GM18907 (cell line): ENCODE data around the gene ENOX1.

Experiments used
- ATAC-seq: cut with Tn5 transposase; IDR thresholded peaks from one replicate; pipeline ENCODE4 v1.9.1; 2021; ENCODE audit warnings: mild to moderate bottlenecking, moderate library complexity; ENCODE audit not compliant: unreplicated experiment

ENOX1 gene

DNA sequence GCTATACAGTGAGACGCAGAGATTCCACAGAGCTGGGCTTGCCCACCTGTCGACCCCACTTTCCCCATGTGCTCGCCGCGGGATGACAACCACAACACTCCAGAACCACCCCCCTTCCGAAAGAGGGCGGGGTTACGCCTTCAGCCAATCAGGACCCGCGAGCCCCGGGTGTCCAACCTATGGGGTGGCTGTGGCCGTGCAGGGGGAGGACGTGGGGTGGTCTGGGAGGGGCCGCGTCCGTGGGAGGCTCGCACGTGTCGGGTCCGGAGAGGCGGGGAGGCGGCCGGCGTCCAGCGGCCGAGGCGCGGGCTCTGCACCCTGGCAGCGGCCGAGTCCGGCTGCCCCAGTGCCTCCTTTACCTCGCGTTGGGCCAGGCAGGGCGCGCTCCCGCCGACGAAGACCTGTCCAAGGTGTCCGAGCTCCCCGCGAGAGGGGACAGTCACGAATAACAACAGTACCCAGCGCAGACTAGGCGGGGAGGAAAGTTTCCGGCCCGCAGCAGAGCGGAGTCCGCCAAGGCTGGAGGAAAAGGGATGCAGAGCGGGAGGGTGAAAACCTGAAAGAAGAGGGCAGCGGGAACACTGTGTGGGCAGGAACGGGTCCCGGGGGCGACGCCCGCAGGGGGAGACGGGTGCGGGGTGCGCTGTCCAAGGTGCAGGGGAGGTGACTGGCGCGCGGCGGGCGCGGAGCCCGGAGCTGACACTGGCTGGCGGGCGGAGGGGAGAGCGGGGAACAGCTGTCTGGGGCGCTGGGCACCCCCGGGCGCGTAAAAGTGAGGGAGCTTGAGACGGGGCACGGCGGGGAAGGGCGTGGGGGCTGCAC lies 911 bp downstream of the ENOX1 start:
- ATAC-seq = no peak

DNA sequence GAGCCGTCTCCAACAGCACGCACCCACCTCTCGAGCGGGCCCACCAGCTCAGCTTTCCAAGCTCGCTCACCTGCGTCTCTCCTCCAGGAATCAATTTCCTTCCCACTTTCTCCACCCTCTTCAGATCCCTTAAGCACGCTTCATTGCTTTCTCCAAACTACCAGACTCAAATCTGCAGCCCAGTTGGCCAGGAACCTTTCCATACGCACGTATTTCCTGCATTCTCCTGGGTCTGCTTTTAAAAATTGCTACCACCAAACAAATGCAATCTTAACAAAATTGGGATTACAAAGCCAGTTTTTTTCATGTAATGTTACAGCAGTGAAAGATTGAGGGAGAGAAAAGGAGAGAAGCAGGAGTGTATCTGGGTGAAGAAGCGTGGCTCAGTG lies 1.5 kb downstream of the ENOX1 start:
- ATAC-seq = no peak

DNA sequence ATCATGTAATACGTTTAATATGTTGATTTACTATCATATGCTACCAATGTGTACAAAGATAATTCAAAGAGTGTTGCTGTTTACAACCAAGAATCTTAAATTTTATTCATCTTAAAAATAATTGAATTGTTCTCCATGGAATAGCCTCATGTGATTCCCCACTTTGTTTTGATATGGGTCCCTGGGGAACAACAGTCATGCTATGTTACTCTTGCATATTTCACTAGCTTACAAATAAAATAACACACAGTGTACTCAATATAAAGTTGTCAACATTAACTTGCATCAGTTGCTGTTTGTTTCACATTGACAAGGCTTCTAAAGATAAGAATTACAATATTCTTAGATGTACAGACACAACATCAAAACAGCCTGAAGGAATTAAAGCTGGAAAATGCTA lies 2.3 kb downstream of the ENOX1 start:
- ATAC-seq = no peak

DNA sequence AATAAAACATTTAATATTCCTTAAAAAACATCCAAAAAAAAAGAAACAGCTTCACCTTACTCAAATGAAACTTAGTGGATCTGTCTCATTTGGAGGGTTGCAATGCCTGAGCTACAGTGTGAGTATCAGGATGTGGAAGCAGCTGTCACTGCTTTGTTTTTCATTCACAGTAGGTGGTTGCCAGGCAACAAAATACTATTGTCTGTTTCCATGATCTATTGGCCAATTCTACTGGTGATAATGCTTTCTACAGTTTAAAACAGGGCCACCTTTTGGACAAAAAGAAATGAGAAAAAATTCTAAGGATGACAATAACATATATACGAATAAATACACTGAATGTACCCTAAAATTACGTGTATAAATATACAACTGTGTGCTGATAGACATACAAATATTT lies 3.0 kb downstream of the ENOX1 start:
- no peak for ATAC-seq

DNA sequence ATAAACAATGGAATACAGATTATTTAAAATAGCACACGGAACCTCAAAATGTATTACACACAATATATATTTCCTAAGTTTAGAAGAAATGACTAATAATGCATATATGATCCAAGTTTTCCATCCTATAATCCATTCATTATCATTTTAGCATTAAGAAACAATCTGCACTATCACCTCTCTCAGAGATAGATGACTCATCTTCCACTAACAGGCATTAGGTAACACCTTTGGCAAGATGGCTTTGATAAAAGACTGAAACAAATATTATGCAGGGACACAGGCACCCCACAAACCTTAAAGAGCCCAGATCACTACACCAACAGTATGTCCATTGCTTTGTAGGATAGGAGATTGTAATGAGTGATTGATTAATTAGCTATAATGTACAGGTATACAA lies 4.1 kb downstream of the ENOX1 start:
- ATAC-seq = no peak

DNA sequence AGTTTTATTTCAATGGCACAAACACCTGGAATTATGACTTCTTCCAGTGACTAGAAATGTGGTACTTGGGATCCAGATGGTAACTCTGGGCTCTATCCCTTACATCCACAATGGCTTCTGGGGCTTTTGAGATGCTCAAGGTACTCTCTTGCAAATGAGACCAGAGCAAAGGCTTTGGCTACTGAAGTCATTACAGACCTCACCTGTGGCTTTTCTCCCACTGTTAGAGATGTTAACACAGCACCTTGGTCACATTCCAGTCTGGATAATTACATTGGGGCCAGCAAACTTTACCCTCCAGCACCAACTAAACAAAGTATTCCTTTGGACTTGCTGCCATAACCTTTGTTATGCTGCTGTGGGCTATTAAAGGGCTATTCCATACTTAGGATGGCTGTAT lies 6.1 kb downstream of the ENOX1 start:
- ATAC-seq = no peak

DNA sequence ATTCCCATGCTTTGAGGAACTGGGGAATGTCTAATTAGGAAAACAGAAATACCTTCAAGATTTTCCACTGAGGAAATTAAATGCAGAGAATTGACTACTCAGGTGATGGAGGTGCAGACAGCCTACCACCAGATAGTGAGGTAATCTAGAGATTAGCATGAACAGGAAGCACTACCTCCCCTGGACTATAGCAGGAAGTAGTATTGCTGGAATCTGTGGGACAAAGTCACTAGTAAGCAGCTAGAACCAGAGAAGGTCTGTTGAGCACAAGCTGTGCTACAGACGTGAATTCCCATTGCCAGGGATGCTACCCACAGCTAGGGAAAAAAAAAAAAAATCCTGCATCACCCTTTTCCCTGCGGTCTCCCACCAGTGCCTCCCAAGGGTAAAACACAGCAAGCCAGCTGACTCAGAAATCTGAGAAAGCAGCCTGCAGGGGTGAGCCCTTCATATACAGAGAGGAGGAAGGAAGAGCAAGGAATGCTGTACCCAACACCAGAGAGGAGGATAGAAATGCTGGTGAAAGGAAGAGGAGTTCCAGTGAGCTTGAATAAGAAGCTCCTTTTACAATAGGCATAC lies 10.2 kb downstream of the ENOX1 start:
- ATAC-seq = no peak

DNA sequence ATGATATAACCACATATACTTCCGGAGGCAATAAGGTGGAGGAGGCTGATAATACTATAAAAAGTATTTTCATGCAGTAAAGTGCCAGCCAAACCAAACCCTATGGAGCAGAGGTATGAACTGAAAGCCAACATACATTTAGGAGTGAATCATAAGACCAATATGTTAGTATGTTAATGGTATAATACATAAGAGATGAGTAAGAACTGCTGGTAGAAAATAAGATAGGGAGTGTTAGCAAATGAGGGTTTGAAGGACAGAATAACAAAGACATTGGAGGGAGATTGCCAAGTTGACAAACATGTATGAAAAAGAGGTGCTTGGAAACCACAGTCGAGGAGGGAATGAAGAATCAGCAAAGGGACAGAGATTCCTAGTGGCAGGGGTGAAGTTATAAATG lies 10.8 kb downstream of the ENOX1 start:
- no peak for ATAC-seq

DNA sequence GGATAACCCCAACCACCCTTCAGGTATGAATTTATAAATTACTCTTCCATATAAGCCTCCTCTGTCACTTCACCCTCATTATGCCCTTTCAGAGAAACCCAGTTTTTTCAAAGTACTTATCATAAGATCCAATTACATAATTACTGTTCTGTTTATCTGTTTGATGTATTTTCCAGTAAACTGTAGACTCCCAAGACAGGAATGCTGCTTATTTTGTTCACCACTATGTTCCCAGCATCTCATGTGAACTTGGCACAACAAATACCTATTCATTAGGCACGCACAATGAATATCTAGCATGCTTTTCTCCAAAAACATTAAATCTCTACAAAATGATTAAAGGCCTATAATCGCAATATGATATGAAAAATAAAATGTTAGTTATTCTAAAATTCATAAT lies 13.2 kb downstream of the ENOX1 start:
- no peak for ATAC-seq

DNA sequence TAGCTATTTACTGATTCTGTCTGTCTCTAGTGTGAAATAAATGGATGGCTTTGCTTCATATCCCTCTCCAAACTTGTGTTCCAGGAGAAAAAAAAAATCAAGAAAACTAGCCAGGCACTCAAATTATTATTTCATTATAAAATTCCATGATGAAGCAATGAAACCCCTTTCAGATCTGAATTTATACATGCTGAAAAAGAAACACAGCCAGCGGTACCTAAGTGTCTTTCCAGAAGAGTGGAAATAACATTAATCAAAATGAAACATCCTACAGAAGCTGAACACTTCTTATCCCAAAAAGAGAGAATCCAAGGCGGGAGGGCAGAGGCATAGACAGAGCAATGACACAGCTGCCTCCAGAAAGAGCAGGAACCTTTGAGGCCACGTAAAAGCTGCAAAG lies 15.9 kb downstream of the ENOX1 start:
- ATAC-seq = no peak

DNA sequence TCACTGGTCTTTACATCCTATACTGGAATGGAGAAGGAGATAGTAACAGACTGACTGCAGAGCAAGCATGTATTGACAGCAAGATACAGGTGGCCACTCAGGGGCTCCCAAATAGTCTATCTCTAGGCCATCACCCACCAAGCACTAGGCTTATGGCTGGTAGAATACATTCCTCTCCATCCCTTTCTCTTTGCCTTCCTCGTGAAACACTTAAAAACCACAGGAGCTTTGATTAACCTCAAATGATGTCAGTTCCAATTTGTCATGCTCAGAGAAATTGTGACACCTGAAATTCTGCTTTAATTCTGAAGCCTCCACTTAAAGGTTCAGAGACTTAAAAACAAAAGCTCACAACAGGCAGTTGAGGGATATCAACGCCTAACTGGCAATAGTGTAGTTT lies 17.2 kb downstream of the ENOX1 start:
- no peak for ATAC-seq

DNA sequence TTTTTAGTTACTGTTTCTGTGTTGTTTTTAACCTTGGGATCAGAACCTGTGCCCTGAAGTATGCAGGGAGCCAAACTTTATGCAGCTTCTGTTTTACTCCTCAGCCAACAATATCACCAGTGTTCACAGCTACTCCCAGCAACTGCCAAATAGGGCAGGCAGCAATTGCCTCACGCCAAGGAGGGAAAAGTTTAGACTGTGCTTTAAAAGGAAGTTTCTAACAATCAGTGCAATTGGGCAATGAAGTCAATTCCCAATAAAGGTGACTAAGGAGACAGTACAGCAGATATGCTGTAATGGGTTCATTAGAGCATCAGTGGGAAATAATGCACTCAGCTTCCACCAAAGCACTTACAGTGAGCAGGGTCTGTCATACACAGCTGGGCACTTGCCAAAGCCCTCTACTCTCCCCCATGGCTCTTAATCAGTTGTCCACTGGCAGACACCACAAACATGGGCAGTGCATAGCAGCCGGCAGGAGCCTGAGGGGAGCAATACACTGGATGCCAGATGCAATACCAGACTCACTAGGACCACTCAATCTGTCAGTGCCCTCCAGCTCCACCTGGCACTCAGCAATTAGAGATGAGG lies 19.3 kb downstream of the ENOX1 start:
- ATAC-seq = no peak

DNA sequence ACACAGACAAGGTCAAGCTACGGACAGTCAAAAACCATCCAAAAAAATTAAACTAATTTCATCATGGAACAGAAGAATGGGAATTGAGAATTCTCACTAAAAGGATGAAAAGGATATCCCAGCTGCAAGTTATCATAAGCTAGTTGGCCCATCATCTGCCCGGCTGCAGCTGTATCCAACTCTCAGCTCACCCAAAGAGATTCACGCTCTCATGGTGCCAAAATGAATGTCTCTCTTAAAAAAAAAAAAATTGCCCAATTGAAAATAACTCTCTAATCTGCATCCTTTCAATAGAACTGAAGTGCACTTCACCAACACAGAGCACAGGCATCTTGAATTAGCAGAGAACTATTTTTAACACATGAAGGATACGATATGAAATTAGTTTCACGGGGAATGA lies 20.0 kb downstream of the ENOX1 start:
- no peak for ATAC-seq

DNA sequence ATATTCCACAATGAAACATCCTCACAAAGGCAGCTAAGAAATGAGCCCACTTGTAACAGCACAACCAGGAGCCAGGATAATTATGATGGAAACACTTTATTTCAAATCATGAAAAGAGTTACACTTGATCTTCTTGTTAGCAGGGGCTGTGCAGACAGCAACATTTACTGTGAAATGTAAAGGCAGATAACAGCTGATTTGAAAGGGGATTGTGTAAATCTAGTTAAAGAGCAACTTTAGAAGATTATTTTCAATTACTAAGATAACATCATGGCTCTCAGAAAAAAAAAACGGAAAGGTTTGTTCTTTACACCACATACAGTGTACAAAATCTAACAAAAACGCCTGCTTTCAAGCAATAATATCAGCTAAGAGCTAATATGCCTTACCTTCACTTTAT lies 22.4 kb downstream of the ENOX1 start:
- ATAC-seq = no peak

DNA sequence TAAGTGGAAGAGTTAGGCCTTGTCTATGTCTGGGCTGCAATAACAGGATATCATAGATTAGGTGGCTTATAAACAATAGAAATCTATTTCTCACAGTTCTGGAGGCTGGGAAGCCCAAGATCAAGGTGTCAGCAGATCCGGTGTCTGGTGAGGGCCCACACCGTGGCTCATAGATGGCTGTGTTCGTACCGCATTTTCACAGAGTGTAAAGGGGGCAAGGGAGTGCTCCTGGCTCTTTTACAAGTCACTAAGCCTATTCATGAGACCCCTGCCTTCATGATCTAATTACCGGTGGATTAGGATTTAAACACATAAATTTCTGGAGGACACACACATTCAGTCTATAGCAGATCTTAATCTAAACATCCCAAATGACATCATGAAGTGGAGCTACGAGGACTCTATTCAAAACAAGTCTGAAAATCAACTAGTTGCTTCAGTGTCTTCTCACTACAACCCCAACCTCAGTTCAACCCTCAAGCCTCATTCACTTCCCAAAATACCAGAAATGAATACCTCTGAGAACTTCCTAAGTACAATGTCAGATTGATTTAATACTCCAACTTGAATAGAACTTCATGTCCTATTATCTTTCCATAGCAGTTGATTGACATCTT lies 23.5 kb downstream of the ENOX1 start:
- ATAC-seq = no peak

DNA sequence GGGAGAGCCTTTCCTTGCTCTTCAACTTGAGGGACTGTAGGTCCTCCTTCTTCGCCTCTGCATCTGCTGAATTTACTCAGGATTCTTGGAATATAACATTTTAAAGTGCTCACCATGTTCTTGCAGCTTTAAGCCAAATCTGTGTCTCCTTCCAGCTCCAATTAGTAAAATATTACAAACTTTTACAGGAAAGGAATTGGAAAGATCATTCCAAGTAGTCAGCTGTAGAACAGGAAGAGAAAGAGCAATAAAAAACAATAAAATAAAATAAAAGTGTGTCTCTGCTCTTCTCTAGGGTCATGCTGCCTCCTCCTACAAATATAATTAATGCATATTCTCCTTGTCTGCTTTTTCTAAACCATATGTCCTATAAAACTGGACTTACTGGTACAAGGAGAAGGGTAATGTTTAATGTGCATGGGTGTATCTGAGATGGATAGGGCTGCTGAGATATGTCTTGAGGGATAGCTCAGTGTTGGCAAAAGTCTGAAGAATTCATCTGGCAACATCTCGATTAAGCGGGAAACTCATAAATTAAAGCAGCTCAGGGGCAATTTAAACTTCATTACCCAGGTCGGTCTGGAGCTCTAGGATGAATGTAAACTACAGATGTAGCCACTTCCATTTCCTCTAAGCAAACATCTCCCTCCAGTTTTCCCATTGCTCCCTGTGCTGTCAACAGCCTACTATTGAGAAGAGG lies 25.0 kb downstream of the ENOX1 start:
- no peak for ATAC-seq

DNA sequence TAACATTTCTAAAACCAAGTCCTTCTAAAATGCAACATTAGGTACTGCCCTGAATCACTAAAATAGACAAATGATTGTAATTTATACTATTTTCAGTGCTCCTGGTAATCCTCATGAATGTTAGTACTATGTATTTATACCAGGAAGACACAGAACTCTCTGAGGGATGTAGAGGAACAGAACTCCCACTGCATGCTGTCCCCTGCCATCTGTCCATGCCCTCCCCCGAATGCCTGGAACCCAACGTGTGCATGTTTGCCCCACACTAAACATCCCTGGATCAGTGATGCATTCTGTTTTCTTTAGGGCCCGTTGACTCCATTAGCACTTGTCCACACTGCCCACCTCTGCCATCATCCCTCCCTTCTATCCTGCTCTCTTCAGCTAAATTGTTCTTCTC lies 26.5 kb downstream of the ENOX1 start:
- ATAC-seq = no peak

DNA sequence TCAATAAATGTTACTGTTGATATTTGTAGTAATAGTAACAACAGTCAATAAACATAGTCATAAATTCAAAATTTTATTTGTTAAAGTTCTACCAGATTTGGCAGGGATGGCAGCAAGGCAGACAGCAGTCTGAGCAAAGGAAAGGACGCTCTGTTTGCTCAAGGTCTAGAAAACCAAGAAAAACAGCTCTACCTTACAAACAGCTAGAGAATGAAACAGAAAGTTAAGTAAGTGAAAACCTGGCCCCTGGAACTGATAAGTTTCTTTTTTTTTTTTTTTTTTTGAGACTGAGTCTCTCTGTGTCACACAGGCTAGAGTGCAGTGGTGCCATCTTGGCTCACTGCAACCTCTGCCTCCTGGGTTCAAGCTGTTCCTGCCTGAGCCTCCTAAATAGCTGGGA lies 27.9 kb downstream of the ENOX1 start:
- no peak for ATAC-seq

DNA sequence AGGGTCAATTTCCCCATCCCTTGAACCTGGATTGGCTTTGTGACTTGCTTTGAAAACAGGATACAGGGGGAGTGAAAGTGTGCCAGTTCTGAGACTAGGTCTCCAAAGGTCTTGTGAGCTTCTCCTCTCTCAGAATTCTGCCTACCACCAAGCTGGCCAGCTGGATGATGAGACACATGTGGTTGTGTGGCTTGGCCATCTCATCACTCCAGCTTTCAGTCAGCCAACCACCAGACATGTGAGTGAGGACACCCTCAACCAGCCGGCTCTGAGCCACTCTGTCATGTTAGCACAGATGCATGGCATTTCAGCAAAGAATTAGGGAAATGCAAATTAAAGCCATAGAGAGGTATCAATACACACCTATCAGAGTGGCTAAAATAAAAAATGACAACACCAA lies 29.5 kb downstream of the ENOX1 start:
- ATAC-seq = no peak

DNA sequence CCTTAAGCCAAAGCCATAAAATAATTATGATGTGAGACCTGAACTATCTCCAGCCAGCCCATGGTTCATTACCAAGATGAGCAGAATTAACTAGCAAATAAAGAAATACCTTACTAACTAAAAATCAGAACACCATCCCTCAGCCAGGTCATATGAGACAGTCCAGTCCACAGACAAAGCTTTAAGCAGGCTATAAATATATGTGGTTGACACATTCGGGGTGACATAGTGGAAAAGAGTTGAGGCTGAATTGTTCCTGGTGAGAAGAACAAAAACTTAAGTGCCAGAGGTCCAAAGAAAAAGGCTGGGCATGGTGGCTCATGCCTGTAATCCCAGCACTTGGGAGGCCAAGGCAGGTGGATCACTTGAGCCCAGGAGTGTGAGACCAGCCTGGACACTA lies 30.9 kb downstream of the ENOX1 start:
- no peak for ATAC-seq

DNA sequence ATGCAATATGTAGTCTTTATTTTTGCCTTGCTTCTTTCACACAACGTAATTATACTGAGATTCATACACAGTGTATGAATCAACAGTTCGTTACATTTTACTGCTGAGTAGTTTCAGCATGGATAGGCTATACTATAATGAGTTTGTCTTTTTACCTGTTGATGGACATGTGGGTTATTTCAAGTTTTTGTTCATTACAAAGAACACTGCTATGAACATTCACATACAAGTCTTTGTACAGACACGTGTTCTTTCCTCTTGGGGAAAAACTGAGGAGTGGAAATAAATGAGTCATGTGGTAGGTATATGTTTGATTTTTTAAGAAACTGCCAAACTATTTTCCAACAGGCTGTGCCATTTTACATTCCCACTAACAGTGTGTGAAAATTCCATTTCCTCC lies 35.1 kb downstream of the ENOX1 start:
- ATAC-seq = no peak

DNA sequence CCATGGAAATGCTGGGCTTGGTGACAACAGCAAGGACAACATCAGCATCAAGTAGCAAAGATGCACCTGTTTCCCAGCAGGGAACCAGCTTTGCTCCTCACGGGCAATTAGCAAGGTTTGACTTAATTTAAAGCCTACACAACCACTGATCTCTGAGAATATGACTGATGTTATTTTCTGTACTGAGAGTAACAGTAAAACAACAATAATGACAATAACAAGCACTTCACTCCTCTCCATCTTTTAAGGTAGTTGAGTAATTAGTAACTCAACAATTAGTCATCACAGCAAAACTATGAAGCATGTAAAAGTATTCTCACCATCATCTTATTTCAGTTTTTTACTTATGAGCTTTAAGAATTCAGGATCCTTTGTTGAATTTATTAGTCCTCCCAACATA lies 37.3 kb downstream of the ENOX1 start:
- no peak for ATAC-seq
